ENCODE measurements around the gene CHD6.

Gene CHD6

GRCh38 chr20:41604002-41604401, 14.2 kb downstream of the CHD6 start:
- H3K9me3 ChIP-seq (ENCODE audit: control insufficient read depth, insufficient read depth, low read depth, low read length), result peaks cover 40% of the 10 kb centered on the region
- peaks cover 5% of the 10 kb centered on the region; the same call in 1 of the 2 replicates for H3K36me3 ChIP-seq (ENCODE audit: control insufficient read depth, insufficient read depth, low read length)
- H3K27me3 ChIP-seq (ENCODE audit: control insufficient read depth, insufficient read depth, low read length), result no peaks in the 10 kb centered on the region
- H3K4me3 ChIP-seq (ENCODE audit: low read depth, low read length), result no peak overlapping the region
- no peaks in the 10 kb centered on the region for H3K4me1 ChIP-seq (ENCODE audit: control insufficient read depth, insufficient read depth, low read length)
- H3K9ac ChIP-seq (ENCODE audit: low read length), result no peak overlapping the region
- H3K27ac ChIP-seq (ENCODE audit: low read depth, low read length), result no peak overlapping the region

GRCh38 chr20:41601742-41602141, 16.4 kb downstream of the CHD6 start:
- Histone ChIP-seq H3K9ac (ENCODE audit: low read length) (no peak overlapping the region), H3K36me3 (ENCODE audit: control insufficient read depth, insufficient read depth, low read length) (peaks cover 5% of the 10 kb centered on the region; the same call in 1 of the 2 replicates), H3K27me3 (ENCODE audit: control insufficient read depth, insufficient read depth, low read length) (no peaks in the 10 kb centered on the region), H3K27ac (ENCODE audit: low read depth, low read length) (no peak overlapping the region), H3K4me3 (ENCODE audit: low read depth, low read length) (no peak overlapping the region), H3K9me3 (ENCODE audit: control insufficient read depth, insufficient read depth, low read depth, low read length) (peaks cover 63% of the 10 kb centered on the region), H3K4me1 (ENCODE audit: control insufficient read depth, insufficient read depth, low read length) (no peaks in the 10 kb centered on the region)

GRCh38 chr20:41600926-41601631, 17.1 kb downstream of the CHD6 start:
- no peaks in the 10 kb centered on the region for H3K27me3 ChIP-seq (ENCODE audit: control insufficient read depth, insufficient read depth, low read length)
- H3K4me3 ChIP-seq (ENCODE audit: low read depth, low read length), result no peak overlapping the region
- H3K9me3 ChIP-seq (ENCODE audit: control insufficient read depth, insufficient read depth, low read depth, low read length), result peaks cover 68% of the 10 kb centered on the region
- peaks cover 5% of the 10 kb centered on the region; the same call in 1 of the 2 replicates for H3K36me3 ChIP-seq (ENCODE audit: control insufficient read depth, insufficient read depth, low read length)
- no peak overlapping the region for H3K9ac ChIP-seq (ENCODE audit: low read length)
- H3K4me1 ChIP-seq (ENCODE audit: control insufficient read depth, insufficient read depth, low read length), result no peaks in the 10 kb centered on the region
- no peak overlapping the region for H3K27ac ChIP-seq (ENCODE audit: low read depth, low read length)

DNA sequence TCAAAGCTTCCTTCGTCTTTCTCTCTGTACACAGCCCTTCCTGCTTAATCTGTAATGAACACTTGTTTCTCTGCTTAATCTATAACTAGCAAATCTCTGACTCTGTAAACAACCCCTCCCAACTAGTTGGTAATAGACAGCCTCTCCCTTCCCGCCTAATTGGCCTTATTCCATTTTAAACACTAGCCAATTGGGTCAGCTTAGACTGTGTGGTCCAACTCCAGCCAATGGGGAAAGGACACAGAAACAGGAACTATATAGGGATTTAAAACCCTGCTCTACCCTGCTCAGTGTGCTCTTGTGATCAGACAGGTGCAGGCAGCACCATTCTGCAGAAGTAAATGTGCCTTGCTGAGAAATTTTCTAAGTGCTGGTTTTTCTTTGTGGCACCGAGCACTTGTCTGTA, 18.5 kb downstream of the CHD6 start:
- Histone ChIP-seq H3K9ac (ENCODE audit: low read length) (no peak overlapping the region), H3K4me1 (ENCODE audit: control insufficient read depth, insufficient read depth, low read length) (no peaks in the 10 kb centered on the region), H3K4me3 (ENCODE audit: low read depth, low read length) (no peak overlapping the region), H3K27me3 (ENCODE audit: control insufficient read depth, insufficient read depth, low read length) (no peaks in the 10 kb centered on the region), H3K36me3 (ENCODE audit: control insufficient read depth, insufficient read depth, low read length) (peaks cover 13% of the 10 kb centered on the region), H3K9me3 (ENCODE audit: control insufficient read depth, insufficient read depth, low read depth, low read length) (peaks cover 82% of the 10 kb centered on the region), H3K27ac (ENCODE audit: low read depth, low read length) (no peak overlapping the region)

DNA sequence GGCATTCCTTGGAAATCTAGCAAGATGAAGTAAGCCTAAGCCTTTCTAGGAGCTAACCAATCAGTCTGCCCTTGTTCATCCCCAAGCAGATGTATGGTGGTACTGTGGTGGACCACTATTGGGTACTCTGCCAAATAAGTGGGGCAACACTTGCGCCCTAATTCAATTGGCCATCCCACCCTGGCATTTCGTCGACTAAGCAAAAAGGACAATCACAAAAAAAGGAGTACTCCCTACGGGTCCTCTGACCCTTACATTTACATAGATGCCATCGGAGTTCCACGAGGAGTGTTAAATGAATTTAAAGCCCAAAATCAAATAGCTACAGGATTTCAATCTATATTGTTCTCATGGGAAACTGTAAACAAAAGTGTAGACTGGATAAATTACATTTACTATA, 19.5 kb downstream of the CHD6 start:
- Histone ChIP-seq H3K9me3 (ENCODE audit: control insufficient read depth, insufficient read depth, low read depth, low read length) (peaks cover 88% of the 10 kb centered on the region), H3K4me3 (ENCODE audit: low read depth, low read length) (no peak overlapping the region), H3K27ac (ENCODE audit: low read depth, low read length) (no peak overlapping the region), H3K9ac (ENCODE audit: low read length) (no peak overlapping the region), H3K27me3 (ENCODE audit: control insufficient read depth, insufficient read depth, low read length) (no peaks in the 10 kb centered on the region), H3K36me3 (ENCODE audit: control insufficient read depth, insufficient read depth, low read length) (peaks cover 15% of the 10 kb centered on the region), H3K4me1 (ENCODE audit: control insufficient read depth, insufficient read depth, low read length) (no peaks in the 10 kb centered on the region)

- peaks cover 72% of the 10 kb centered on the region for H3K9me3 ChIP-seq (ENCODE audit: control insufficient read depth, insufficient read depth, low read depth, low read length)
- H3K4me1 ChIP-seq (ENCODE audit: control insufficient read depth, insufficient read depth, low read length), result no peaks in the 10 kb centered on the region
- H3K36me3 ChIP-seq (ENCODE audit: control insufficient read depth, insufficient read depth, low read length), result peaks cover 10% of the 10 kb centered on the region
- H3K27me3 ChIP-seq (ENCODE audit: control insufficient read depth, insufficient read depth, low read length), result no peaks in the 10 kb centered on the region
- H3K9ac ChIP-seq (ENCODE audit: low read length), result no peak overlapping the region
- H3K27ac ChIP-seq (ENCODE audit: low read depth, low read length), result no peak overlapping the region
- no peak overlapping the region for H3K4me3 ChIP-seq (ENCODE audit: low read depth, low read length)
These were observed 23.5 kb downstream of the CHD6 start for GRCh38 chr20:41594514-41595322.

DNA sequence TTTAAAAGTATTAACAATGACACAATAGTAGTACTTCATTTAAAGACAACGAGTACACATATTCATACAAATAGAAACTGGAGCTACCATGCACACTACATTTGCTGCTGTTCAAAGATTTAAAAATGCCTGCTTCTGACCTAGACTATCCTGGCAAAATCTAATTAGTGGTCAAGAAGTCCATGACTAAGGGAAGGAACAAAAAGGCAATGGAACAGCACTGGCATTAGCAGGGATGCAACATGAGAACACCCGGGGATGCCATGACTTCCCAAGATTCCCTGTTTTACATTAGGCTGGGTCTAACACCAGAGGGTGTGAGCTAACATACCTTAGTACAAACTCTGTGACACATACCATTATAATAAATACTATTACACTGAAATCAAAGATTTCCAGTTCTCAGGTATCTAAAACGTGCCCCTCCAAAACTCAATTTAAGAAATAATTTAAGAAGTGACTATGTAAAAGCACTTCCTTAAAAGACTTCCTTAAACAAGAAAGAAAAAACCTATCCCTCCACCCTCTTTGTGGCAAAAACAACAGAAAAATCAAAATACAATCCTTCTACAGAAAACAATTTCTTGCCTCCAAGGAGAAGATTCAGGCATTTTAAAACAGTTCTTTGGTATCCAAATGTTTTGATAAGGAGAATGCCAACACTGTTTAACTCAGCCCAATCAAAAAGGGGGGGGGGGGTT, 25.5 kb downstream of the CHD6 start:
- Histone ChIP-seq H3K9ac (ENCODE audit: low read length) (no peak overlapping the region), H3K36me3 (ENCODE audit: control insufficient read depth, insufficient read depth, low read length) (peaks cover 14% of the 10 kb centered on the region), H3K9me3 (ENCODE audit: control insufficient read depth, insufficient read depth, low read depth, low read length) (peaks cover 61% of the 10 kb centered on the region), H3K27me3 (ENCODE audit: control insufficient read depth, insufficient read depth, low read length) (no peaks in the 10 kb centered on the region), H3K27ac (ENCODE audit: low read depth, low read length) (no peak overlapping the region), H3K4me3 (ENCODE audit: low read depth, low read length) (no peak overlapping the region), H3K4me1 (ENCODE audit: control insufficient read depth, insufficient read depth, low read length) (no peaks in the 10 kb centered on the region)

DNA sequence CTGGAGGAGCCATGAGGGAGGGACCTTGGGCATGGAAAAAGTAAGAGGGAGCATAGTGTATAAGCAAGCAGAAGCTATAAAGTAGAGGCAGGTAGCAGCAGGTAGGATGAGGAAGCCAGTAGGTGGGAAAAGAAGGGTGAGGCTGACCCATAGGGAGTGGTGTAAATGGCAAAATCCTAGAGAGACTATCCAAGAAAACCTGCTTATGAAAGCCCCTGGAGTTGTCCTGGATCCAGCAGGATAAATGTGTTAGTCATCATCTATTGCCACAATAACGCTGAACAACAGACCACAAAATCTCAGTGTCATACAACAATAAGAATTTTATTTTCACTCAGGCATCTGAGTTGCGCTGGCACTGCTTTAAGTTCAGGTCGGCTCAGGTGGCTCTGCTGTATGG, 30.2 kb downstream of the CHD6 start:
- Histone ChIP-seq H3K36me3 (ENCODE audit: control insufficient read depth, insufficient read depth, low read length) (peaks cover 14% of the 10 kb centered on the region), H3K9me3 (ENCODE audit: control insufficient read depth, insufficient read depth, low read depth, low read length) (peaks cover 36% of the 10 kb centered on the region)

DNA sequence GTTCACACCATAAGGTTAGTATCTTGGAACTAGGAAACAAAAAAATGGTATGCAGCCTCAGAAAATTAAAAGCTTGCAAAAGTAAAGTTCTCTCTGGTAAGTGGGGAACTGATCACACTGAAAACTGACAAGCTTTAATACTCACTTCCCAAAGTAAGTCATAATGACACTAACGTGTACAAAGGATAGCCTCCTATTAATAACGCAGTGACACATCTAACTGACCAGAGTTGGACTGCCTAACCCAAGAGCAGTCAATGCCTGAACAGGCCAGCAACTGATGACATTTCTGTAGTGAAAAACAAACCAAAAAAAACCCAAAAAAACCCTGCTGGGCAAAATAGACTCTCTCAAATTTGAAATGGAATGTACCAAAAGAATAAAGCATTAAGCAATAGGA, 30.7 kb downstream of the CHD6 start:
- H3K27ac ChIP-seq (ENCODE audit: low read depth, low read length), result no peak overlapping the region
- peaks cover 34% of the 10 kb centered on the region for H3K9me3 ChIP-seq (ENCODE audit: control insufficient read depth, insufficient read depth, low read depth, low read length)
- no peaks in the 10 kb centered on the region for H3K27me3 ChIP-seq (ENCODE audit: control insufficient read depth, insufficient read depth, low read length)
- H3K36me3 ChIP-seq (ENCODE audit: control insufficient read depth, insufficient read depth, low read length), result peaks cover 14% of the 10 kb centered on the region
- no peaks in the 10 kb centered on the region for H3K4me1 ChIP-seq (ENCODE audit: control insufficient read depth, insufficient read depth, low read length)
- no peak overlapping the region for H3K9ac ChIP-seq (ENCODE audit: low read length)
- no peak overlapping the region for H3K4me3 ChIP-seq (ENCODE audit: low read depth, low read length)

More for the DNA sequence above, 30.2 kb downstream of the CHD6 start:
- H3K27ac ChIP-seq (ENCODE audit: low read depth, low read length), result no peak overlapping the region
- H3K27me3 ChIP-seq (ENCODE audit: control insufficient read depth, insufficient read depth, low read length), result no peaks in the 10 kb centered on the region
- H3K4me1 ChIP-seq (ENCODE audit: control insufficient read depth, insufficient read depth, low read length), result no peaks in the 10 kb centered on the region
- H3K9ac ChIP-seq (ENCODE audit: low read length), result no peak overlapping the region
- H3K4me3 ChIP-seq (ENCODE audit: low read depth, low read length), result no peak overlapping the region

- no peak overlapping the region for H3K27ac ChIP-seq (ENCODE audit: low read depth, low read length)
- no peaks in the 10 kb centered on the region for H3K27me3 ChIP-seq (ENCODE audit: control insufficient read depth, insufficient read depth, low read length)
- no peaks in the 10 kb centered on the region for H3K4me1 ChIP-seq (ENCODE audit: control insufficient read depth, insufficient read depth, low read length)
- peaks cover 32% of the 10 kb centered on the region for H3K9me3 ChIP-seq (ENCODE audit: control insufficient read depth, insufficient read depth, low read depth, low read length)
- H3K4me3 ChIP-seq (ENCODE audit: low read depth, low read length), result no peak overlapping the region
- H3K36me3 ChIP-seq (ENCODE audit: control insufficient read depth, insufficient read depth, low read length), result peaks cover 14% of the 10 kb centered on the region
- no peak overlapping the region for H3K9ac ChIP-seq (ENCODE audit: low read length)
These were observed 31.4 kb downstream of the CHD6 start for GRCh38 chr20:41586772-41587171.

- Histone ChIP-seq H3K36me3 (ENCODE audit: control insufficient read depth, insufficient read depth, low read length) (no peaks in the 10 kb centered on the region), H3K4me3 (ENCODE audit: low read depth, low read length) (no peak overlapping the region), H3K9me3 (ENCODE audit: control insufficient read depth, insufficient read depth, low read depth, low read length) (peaks cover 6% of the 10 kb centered on the region; the same call in 1 of the 2 replicates), H3K4me1 (ENCODE audit: control insufficient read depth, insufficient read depth, low read length) (peaks cover 3% of the 10 kb centered on the region; the same call in 1 of the 2 replicates), H3K9ac (ENCODE audit: low read length) (no peak overlapping the region), H3K27me3 (ENCODE audit: control insufficient read depth, insufficient read depth, low read length) (no peaks in the 10 kb centered on the region), H3K27ac (ENCODE audit: low read depth, low read length) (no peak overlapping the region)
These were observed 37.8 kb downstream of the CHD6 start for GRCh38 chr20:41580350-41580749.
